Measurements from ENCODE around the gene C18orf32.
"Not testable (repeated sequence)": the region's sequence is repeated elsewhere in the genome, so short reads cannot be mapped to it uniquely, and the experiment has no call there.

The C18orf32 gene

DNA sequence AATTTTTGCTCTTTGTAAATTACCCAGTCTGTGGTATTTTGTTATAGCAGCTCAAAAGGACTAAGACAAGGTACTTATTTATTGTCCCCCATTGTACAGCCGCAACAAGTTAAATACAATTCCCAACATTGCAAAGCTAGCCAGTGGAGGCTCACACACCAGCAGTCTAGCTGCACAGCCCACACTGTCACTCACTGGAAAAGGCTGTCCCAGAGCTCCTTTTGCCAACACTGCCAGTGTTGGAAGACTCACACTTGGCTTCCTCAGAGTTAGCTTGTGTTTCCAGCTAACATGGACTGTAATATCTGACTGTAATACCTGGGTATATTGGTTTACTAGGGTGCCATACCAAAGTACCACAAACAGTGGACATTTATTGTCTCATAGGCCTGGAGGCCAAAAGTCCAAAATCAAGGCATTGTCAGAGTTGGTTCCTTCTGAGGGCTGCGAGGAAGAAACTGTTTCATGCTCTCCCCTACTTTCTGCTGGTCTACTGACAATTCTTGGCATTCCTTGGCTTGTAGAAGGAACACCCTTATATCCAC, 19.9 kb downstream of the C18orf32 start:
- no peak for DNase-seq

DNA sequence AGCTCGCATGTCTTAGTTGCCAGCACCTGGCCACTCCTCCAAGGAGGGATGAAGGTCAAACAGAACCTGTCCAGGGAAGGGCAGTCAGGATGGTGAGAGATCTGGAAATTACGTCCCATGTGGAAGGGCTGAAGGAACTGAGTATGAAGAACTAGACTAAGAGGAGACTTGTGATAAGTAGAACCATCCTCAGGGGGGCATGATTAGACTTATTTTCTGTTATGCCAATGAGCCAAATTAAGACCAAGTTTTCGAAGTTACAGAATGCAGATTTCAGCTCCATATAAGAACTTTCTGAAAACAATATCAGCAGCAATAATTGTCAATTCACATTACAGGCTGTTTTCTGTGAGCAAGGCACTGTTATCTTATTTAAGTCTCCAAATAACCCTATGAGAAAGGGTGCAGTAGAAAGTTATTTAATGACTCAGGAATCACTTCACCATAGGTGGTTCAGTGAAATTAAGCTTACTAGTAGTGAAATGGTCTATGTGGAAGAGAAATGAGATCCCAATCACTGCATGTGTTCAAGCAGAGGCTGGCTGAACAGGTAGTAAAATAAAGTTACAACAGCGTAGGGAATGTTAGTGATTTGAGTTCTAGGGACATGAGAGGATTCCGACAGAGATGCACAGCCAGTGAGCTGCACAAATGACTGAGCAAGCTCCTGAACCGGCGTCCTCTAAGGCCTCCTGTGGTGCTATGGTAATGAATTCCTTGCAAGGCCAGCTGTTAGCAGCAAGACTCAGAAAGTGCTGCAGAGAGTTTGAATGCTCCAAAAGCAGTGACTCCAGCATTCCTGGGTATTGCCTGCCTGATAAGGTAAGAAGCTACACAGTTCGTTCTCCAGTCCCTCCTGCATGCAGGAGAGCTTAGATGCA, 22.1 kb downstream of the C18orf32 start:
- DNase-seq, result no peak

DNA sequence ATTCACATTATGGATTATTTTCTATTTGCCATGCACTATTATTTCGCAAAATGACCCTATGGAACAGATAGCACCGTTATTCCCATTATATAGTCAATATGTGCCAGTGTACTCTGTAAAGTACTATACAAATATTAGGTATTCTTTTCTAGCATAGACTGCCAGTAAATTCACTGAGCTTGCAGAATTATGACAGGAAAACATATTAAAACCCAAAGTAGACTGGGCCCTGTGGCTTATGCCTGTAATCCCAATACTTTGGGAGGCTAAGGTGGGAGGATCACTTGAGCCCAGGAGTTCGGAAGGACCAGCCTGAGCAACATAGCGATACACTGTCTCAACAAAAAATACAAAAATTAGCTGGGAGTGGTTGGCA, 25.4 kb downstream of the C18orf32 start:
- no peak for DNase-seq

DNA sequence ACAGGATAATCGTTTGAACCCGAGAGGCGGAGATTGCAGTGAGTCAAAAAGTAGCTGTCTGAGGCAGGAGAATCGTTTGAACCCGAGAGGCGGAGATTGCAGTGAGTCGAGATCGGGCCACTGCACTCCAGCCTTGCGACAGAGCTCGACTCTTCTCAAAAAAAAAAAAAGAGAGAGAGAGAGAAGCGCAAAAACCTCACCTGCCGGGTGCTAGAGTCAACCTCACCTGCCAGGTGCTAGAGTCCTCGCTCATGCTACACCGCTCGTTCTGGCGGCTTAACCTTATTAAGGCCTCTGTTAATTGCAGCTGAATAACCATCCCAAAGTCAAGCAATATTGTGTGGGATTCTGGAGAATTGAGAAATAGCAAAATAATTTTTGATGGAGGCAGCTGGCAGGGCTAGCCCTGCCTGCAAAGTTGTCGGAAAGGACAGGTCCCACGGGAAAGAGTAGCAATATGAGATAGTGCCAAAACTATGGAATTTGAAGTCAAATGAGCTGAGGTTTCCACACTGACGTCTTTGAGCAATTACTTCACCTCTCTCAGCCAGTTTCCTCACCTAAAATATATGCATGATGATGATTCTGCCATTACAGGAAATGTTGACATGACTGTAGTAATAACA, 25.9 kb downstream of the C18orf32 start:
- DNase-seq, result no peak

DNA sequence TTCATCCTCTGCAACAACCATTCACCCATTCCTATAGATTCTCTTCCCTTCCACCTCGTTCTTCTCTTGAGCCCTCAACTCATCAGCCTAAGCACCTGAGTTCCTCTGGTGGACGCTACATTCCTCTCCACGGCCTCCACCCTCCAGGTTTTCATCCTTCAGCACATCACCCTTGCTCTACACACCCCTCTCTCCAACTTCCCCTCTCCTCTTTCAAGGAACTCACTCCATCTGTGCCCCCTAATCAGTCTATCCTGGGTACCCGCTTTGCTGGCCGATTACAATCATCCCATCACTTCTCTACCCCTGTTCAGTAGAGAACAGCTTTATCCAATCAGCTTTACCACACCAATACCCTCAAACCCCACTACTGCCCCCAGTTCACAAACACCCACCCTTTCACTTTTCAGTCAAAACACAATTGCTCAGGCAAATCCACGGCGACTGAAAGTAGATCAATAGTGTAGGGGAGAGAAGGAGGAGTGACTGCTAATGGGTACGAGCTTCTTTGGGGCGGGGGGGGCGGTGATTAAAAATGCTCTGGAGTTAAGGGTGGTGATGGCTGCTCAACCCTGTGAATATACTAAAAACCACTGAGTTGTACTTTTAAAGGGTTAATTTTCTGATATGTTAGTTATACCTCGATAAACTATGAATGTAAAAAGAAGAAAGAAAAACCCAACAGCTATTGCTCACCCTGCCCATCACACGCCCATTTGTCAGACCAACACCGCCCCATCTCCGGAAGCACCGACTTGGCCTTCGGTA, 27.4 kb downstream of the C18orf32 start:
- no peak for DNase-seq

DNA sequence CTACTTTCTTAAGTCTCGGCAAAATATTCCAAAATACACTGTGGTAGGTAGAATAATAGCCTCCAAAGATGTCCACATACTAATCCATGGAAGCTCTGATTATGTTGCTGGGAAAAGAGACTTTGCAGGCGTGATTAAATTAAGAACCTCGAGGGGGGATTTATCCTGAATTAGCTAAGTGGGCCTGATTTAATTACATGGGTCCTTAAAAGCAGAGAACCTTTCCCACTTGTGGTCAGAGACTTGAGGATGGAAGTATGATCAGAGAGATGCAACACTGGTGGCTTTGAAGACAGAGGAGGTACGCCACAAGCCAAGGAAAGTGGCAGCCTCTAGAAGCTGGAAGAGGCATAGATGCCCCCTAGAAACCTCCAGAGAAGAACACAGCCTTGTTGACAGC, 29.4 kb downstream of the C18orf32 start:
- DNase-seq, result no peak

DNA sequence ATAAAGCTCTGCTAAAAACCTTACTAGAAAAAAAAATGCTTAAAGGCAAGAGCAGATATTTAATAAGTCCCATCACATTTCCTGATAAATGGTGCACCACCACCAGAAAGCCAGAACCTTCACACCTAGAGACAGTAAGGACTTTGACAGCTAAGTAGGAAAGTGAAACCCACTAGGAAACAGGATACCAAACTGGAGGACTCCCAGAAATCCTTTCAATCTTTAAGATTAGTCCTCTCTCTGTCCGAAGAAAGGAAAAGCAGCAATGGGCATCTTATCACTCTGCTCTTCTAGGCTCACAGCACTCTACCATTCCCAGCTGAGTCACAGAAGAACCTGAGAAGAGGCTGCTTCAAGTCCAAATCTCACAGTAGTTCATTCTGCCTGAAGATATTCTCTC, 30.2 kb downstream of the C18orf32 start:
- DNase-seq, result no peak

DNA sequence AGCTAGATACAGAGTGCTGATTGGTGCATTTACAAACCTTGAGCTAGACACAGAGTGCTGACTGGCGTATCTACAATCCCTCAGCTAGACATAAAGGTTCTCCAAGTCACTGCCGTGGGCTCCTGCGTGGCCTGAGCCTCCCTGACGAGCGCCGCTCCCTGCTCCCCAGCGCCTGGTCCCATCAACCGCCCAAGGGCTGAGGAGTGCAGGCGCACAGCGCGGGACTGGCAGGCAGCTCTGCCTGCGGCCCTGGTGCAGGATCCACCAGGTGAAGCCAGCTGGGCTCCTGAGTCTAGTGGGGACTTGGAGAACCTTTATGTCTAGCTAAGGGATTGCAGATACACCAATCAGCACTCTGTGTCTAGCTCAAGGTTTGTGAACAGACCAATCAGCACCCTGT, 34.5 kb downstream of the C18orf32 start:
- DNase-seq, result not testable (repeated sequence)

DNA sequence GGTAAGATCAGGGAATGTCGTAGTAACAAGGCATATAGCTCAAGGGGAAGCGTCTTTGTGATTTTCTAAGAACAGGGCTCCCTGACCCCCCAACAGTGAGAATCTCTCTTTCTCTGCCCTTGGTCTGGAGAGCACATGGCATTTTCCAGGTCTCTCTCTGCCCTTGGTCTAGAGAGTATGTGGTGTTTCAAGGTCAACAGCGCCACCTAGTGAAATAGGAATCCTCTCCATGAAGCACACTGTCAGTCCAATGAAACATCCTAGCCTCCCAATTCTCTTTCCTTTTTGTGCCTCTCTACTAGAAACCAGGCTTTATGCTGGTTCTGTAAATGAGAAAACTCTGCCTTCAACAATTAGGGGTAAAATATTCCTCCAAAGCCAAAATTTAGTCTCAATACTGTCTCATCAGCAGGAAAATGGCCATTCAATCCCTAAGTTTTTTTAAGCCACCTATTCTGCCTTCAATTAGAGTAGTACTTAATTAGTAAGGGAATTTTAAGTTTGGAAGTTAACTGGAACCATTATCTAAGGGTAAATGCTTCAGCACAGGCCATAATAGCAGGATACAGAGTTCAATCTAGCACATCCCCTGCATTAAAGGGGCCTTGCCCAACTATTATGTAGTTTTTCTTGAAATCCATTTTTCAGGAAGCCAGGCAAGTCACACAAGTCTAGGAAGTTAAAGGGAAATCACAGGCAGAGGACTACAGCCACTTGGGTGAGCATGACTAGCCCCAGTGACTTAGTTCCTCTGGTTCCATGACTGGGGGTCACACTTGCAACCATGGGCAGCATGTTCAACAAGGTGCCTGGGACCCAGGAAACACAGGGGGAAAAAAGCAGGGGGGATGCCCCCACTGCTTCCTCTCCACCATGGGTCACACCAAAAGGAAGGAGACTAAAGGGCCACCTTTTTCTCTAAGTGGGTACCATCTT, 39.0 kb downstream of the C18orf32 start:
- peak; percentile 38 for DNase-seq

DNA sequence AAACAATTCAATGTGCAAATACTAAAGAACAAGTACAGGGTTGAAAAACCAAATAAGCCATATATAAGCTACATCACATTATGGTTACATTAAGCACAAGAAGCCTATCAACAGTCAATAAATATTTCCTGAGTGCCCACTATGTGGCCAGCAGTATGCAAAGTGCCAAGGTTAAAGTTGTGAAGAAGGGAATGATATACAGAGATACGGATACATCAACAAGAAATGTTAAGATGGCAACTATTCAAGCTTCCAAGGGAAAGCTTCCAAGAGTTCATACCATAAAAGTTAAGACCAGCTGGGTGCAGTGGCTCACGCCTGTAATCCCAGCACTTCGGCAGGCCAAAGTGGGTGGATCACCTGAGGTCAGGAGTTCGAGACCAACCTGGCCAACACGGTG, 40.6 kb downstream of the C18orf32 start:
- no peak for DNase-seq

DNA sequence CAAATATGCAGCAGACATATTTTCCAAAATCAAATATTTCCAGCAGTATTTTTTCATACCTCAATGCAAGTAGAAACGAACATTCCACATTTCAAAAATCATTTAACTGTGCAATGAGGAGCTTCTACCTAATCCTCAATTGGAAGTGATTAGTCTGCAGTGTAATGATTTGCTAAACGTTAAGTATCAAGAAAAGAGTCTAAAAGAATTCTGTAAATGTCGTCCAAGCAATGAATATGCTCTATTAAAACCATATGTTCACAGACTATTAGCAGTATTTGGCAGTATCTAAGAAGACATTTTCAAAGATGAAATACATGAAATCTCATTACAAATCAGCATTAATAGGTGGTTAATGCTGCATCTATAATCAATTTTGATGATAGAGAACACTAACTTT, 42.5 kb downstream of the C18orf32 start:
- no peak for DNase-seq

DNA sequence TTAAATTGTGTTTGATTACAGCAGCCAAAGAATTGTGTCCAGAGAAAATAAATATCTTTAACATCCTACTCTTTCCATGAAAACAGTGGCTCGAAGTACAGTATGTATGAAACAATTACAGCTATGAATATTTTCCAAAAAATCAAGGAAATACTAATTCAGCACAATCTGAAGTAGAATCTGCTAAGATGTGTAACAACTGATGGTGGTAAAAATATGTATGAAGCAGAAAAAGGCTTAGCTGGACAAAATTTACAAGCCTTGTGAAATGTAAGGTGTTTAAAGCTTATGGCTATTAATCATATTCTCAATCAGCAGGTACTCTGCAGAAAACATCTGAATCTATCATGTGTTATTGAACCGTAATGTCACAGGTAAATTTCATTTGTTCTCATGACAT, 43.2 kb downstream of the C18orf32 start:
- no peak for DNase-seq

DNA sequence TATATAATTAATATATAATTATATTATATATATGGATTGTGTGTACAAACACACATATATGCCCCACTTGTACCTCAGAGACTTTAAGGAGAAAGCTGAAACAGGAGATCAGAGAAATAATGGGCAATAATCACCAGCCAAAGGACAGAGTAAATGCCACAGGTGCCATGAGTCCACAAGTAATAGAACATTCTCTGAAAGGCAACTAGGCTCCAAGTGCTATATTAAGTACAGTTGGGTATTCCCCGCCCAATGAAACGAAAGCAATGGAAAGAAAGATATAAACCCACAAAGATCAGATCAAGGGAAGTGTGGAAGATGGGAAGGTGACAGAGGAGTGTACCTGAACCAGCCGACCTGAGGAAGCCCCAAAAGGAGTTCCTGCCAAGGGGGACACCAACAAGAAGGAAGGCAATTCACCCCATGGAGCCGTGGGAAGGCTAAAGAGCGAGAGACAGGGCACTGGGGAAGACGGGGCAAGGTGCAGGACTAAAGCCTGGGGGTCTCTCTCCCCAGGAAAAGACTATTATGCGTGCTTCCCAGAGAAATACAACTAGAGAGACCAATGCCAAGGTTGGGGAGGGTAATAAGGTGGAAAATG, 45.6 kb downstream of the C18orf32 start:
- no peak for DNase-seq

DNA sequence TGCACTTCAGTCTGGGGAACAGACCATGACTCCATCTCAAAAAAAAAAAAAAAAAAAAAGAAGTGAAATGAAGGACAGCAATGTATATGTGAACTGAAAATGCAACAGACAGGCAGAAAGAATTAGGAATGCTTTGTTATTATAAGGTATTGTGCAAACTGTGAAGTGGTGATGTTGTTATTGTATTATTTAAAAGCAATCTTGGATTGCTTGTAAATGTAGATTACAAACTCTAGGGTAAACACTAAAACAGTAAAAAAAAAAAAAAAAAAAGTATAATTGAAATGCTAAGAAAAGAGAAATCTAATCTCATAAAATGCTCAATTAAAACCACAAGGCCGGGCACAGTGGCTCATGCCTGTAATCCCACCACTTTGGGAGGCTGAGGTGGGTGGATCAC, 51.9 kb downstream of the C18orf32 start:
- DNase-seq, result no peak

DNA sequence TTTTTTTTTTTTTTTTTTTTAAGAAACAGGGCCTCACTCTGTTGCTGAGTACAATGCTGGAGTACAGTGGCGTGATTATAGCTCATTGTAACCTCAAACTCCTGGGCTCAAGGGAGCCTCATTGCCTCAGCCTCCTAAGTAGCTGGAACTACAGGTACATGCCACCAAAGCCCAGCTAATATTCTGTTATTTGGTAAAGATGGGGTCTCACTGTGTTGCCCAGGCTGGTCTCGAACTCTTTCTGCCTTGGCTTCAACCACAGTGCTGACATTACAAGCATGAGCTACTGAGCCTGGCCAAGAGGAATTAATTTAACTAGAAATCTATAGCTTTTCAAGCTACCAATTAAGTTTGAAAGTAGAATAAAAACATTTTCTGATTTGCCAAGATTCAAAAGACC, 54.4 kb downstream of the C18orf32 start:
- no peak for DNase-seq

DNA sequence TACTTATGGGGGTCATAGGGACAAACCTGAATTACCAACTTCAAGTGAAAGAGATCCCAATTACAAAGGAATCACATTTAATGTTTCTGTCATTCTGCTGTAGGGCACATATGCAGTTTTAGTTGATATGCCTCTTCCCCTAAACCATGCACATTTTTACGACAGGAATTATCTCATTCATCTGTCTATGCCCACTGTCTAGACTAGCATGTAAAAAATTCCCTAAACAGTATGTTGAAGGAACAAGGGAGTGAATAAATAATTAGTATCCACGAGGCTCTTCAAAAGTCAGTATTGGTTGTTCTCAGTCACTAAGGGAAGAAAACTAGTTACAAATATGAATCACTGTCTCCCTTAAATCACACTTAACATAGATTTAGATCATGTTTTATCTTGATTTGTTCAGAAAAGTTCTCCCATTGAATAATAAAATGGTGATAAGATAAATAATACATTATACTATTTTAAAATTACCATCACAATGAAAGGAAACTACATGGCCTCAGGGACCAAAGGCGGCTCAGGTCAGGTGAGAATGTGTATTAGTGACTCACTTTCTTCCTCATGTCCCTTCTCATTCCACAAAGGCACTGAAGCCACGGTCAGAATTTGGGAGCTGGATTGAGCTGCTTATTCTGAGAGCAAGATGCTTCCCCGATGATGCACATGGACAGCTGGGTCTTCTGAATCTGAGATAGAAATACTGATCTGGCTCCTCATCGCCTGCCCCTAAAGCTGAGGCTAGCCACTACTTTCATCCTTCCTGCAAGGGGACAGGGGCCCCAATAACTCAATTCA, 55.7 kb downstream of the C18orf32 start:
- DNase-seq, result no peak

Data from DMS153 (cell line).